Hepatocyte (in vitro differentiated cells): ENCODE measurements around the gene BCL2. TPM values are rescaled to one million over a fixed set of nuclear protein-coding genes. Genes with fewer than 3 reads are reported as not detected.

Experiments used
- DNase-seq: peaks from one replicate; pipeline ENCODE4 v3.0.0-alpha.2; 2016; ENCODE audit warnings: low spot score
- H2AFZ ChIP-seq: fragments of 200-600 bp; sonication (generic); 2 replicates; pipeline ENCODE4 v1.6.0; 2016; ENCODE audit warnings: antibody characterized with exemption, mild to moderate bottlenecking
- H3K27ac ChIP-seq: fragments of 200-600 bp; sonication (generic); 2 replicates; pipeline ENCODE4 v1.5.1; 2016; ENCODE audit warnings: mild to moderate bottlenecking
- H3K27me3 ChIP-seq: fragments of 200-600 bp; sonication (generic); 2 replicates; pipeline ENCODE4 v1.6.1; 2016
- H3K36me3 ChIP-seq: fragments of 200-600 bp; sonication (generic); replicated peaks from 2 replicates; pipeline ENCODE4 v1.5.1; 2016; ENCODE audit warnings: low read depth; ENCODE audit not compliant: insufficient read depth
- H3K4me1 ChIP-seq: fragments of 200-600 bp; sonication (generic); 2 replicates; pipeline ENCODE4 v1.5.1; 2016; ENCODE audit warnings: mild to moderate bottlenecking, moderate library complexity; ENCODE audit not compliant: insufficient read depth
- H3K4me2 ChIP-seq: fragments of 200-600 bp; sonication (generic); 2 replicates; pipeline ENCODE4 v1.6.0; 2016
- H3K4me3 ChIP-seq: fragments of 200-600 bp; sonication (generic); 2 replicates; pipeline ENCODE4 v1.5.1; 2016; ENCODE audit warnings: mild to moderate bottlenecking
- H3K79me2 ChIP-seq: fragments of 200-600 bp; sonication (generic); 2 replicates; pipeline ENCODE4 v1.6.0; 2017; ENCODE audit warnings: mild to moderate bottlenecking
- H3K9me2 ChIP-seq: fragments of 200-600 bp; sonication (generic); replicated peaks from 2 replicates; pipeline ENCODE4 v1.6.0; 2017; ENCODE audit warnings: mild to moderate bottlenecking; ENCODE audit not compliant: insufficient read depth
- H3K9me3 ChIP-seq: fragments of 200-600 bp; sonication (generic); 2 replicates; pipeline ENCODE4 v1.5.1; 2016; ENCODE audit warnings: low read depth, mild to moderate bottlenecking
- H4K20me1 ChIP-seq: fragments of 200-600 bp; sonication (generic); 2 replicates; pipeline ENCODE4 v1.6.0; 2016; ENCODE audit warnings: mild to moderate bottlenecking; ENCODE audit not compliant: insufficient read depth, poor library complexity, severe bottlenecking
- EZH2 ChIP-seq: fragments of 200-600 bp; sonication (generic); IDR thresholded peaks from 2 replicates; pipeline ENCODE4 v1.6.1; 2016; ENCODE audit warnings: antibody characterized with exemption, mild to moderate bottlenecking, borderline replicate concordance
- EZH2phosphoT487 ChIP-seq: fragments of 200-600 bp; sonication (generic); IDR thresholded peaks from one replicate; pipeline ENCODE4 v1.6.1; 2018; ENCODE audit warnings: antibody characterized with exemption, mild to moderate bottlenecking, low read depth, moderate library complexity; ENCODE audit not compliant: unreplicated experiment, severe bottlenecking
- WGBS: methylation state at CpG from one replicate; pipeline ENCODE4 v1.1.6; 2016; ENCODE audit warnings: low lambda C conversion rate; ENCODE audit errors: missing lambda C conversion rate; 5-methylcytosine and 5-hydroxymethylcytosine counted together
- polyA plus RNA-seq: library from polyadenylated mRNA; unstranded; fragments of >200 nt; fragmentation: Nextera tagmentation; extraction: Ambion mirVana; gene quantifications from 2 replicates; pipeline ENCODE4 v1.2.1, GENCODE V29; 2016
- total RNA-seq: library from RNA; depleted of rRNA; stranded (reverse); fragments of >200 nt; gene quantifications from 2 replicates; pipeline ENCODE4 v1.2.3, GENCODE V29; 2014
- TF ChIP-seq, protein P1 (sequence below): fragments of 200-600 bp; sonication (generic); IDR thresholded peaks from 2 replicates; pipeline ENCODE4 v1.5.1; 2016; ENCODE audit warnings: antibody characterized with exemption, mild to moderate bottlenecking; ENCODE audit not compliant: poor library complexity

The BCL2 gene
- total and polyA plus RNA-seq, 2 experiments from 2014 or later = 1.0 to 11.4 TPM

- Histone ChIP-seq H3K27me3 (no peaks in the 10 kb centered on the region), H3K36me3 (no peaks in the 10 kb centered on the region), H3K4me1 (peaks cover 5% of the 10 kb centered on the region), H3K4me2 (no peak overlapping the region), H3K79me2 (no peaks in the 10 kb centered on the region), H2AFZ (no peak overlapping the region), H4K20me1 (no peaks in the 10 kb centered on the region), H3K4me3 (no peak overlapping the region), H3K9me3 (no peaks in the 10 kb centered on the region), H3K9me2 (no peaks in the 10 kb centered on the region), H3K27ac (no peak overlapping the region)
- TF ChIP-seq, protein P1, sequence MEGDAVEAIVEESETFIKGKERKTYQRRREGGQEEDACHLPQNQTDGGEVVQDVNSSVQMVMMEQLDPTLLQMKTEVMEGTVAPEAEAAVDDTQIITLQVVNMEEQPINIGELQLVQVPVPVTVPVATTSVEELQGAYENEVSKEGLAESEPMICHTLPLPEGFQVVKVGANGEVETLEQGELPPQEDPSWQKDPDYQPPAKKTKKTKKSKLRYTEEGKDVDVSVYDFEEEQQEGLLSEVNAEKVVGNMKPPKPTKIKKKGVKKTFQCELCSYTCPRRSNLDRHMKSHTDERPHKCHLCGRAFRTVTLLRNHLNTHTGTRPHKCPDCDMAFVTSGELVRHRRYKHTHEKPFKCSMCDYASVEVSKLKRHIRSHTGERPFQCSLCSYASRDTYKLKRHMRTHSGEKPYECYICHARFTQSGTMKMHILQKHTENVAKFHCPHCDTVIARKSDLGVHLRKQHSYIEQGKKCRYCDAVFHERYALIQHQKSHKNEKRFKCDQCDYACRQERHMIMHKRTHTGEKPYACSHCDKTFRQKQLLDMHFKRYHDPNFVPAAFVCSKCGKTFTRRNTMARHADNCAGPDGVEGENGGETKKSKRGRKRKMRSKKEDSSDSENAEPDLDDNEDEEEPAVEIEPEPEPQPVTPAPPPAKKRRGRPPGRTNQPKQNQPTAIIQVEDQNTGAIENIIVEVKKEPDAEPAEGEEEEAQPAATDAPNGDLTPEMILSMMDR = no peak
- TF ChIP-seq EZH2 = no peak
- no peak for TF ChIP-seq EZH2phosphoT487
- WGBS = 59% methylated on average over 4 of the region's 4 CpGs
- DNase-seq = no peak
Measured at GRCh38 chr18:63111671-63112402, 207.7 kb downstream of the BCL2 start.

DNA sequence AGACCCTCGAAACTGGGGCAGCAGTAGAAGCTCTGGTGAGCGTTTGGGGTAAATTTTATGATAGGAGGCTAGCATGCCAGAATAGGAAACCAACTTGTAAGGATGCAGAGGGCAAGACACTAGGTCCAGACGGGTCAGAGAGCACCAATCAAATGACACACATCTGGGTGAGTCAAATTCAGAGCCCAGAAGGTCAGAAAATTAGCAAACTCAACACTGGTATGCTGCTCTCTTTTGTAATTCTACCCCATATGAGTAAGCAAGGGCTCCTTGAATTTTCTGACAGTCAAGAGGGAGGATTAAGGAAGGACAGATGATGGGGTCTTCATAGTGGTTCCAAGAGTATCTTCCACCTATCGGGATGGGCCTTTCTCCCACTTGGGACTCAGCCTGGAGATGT is 209.8 kb downstream of the BCL2 start:
- 94% methylated on average over 4 of the region's 4 CpGs for WGBS

DNA sequence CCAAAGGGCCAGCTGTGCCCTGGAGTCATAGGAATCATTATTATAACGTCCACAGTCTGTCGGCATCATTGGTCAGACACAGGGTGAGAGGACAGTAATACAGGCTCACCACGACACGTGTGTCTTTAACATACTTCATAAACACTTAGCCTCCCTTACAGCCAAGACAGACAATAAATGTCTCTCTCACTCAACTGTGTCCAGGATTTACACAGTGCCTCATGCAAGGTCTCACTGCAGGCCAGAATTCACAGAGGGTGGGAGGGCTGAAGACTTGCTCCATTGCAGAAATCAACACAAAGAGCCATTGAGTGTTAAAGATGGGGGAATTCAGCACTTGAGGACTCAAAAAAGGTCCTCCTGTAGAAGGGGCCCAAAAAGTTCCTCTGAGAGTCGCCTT is 210.5 kb downstream of the BCL2 start:
- no peaks in the 10 kb centered on the region for H3K27me3 ChIP-seq
- H3K79me2 ChIP-seq = no peaks in the 10 kb centered on the region
- no peaks in the 10 kb centered on the region for H3K9me3 ChIP-seq
- TF ChIP-seq EZH2 (no peak), EZH2phosphoT487 (no peak)
- no peak overlapping the region for H3K4me3 ChIP-seq
- H3K4me1 ChIP-seq = peaks cover 5% of the 10 kb centered on the region
- no peaks in the 10 kb centered on the region for H3K36me3 ChIP-seq
- no peak overlapping the region for H3K27ac ChIP-seq
- no peaks in the 10 kb centered on the region for H3K9me2 ChIP-seq
- no peak overlapping the region for H2AFZ ChIP-seq
- no peak overlapping the region for H3K4me2 ChIP-seq
- no peak for DNase-seq
- no peaks in the 10 kb centered on the region for H4K20me1 ChIP-seq
- WGBS = 75% methylated on average over 5 of the region's 5 CpGs

More for the DNA sequence above, 209.8 kb downstream of the BCL2 start:
- Histone ChIP-seq H3K9me3 (no peaks in the 10 kb centered on the region), H3K4me3 (no peak overlapping the region), H4K20me1 (no peaks in the 10 kb centered on the region), H3K9me2 (no peaks in the 10 kb centered on the region), H3K79me2 (no peaks in the 10 kb centered on the region), H3K27ac (no peak overlapping the region), H3K4me1 (peaks cover 5% of the 10 kb centered on the region), H3K27me3 (no peaks in the 10 kb centered on the region), H3K36me3 (no peaks in the 10 kb centered on the region), H2AFZ (no peak overlapping the region), H3K4me2 (no peak overlapping the region)
- DNase-seq = no peak
- TF ChIP-seq, protein P1 = no peak
- no peak for TF ChIP-seq EZH2
- no peak for TF ChIP-seq EZH2phosphoT487

- Histone ChIP-seq H3K4me2 (no peak overlapping the region), H3K79me2 (no peaks in the 10 kb centered on the region), H3K27ac (no peak overlapping the region), H3K9me2 (no peaks in the 10 kb centered on the region), H2AFZ (no peak overlapping the region), H3K36me3 (no peaks in the 10 kb centered on the region), H3K27me3 (no peaks in the 10 kb centered on the region), H3K4me3 (no peak overlapping the region), H4K20me1 (no peaks in the 10 kb centered on the region), H3K9me3 (no peaks in the 10 kb centered on the region), H3K4me1 (peaks cover 5% of the 10 kb centered on the region)
- 88% methylated on average over 7 of the region's 7 CpGs for WGBS
- no peak for DNase-seq
- TF ChIP-seq EZH2 (no peak), EZH2phosphoT487 (no peak)
- TF ChIP-seq, protein P1 = no peak
Measured at GRCh38 chr18:63107931-63108330, 211.6 kb downstream of the BCL2 start.
